Measurements from ENCODE around the gene SPATA6L. TPM values are rescaled to one million over a fixed set of nuclear protein-coding genes. Genes with fewer than 3 reads are reported as not detected.

Gene SPATA6L
- total RNA-seq, 1 donor = 0.43 TPM

DNA sequence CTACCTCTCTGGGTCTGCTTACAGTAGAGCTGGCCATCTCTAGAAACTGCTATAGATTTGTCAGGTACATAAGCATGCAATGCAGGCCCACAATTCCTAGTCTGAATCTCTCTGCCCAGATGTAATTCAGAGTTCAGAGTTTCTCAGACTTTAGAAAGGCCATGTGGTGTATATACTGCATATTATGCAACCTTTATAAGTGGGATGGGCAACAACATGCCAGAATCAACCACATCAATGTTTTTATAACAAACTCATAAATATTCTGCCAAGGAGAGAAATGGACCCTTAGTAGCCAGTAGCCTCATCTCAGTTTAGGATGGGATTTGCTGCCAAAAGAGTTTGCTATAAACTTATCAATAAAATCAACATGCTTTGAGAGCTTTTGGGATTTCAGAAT is 97.2 kb downstream of the SPATA6L start:
- H3K4me3 ChIP-seq (ENCODE audit: low read depth, low read length) = no peak overlapping the region
- TF ChIP-seq, protein P1, sequence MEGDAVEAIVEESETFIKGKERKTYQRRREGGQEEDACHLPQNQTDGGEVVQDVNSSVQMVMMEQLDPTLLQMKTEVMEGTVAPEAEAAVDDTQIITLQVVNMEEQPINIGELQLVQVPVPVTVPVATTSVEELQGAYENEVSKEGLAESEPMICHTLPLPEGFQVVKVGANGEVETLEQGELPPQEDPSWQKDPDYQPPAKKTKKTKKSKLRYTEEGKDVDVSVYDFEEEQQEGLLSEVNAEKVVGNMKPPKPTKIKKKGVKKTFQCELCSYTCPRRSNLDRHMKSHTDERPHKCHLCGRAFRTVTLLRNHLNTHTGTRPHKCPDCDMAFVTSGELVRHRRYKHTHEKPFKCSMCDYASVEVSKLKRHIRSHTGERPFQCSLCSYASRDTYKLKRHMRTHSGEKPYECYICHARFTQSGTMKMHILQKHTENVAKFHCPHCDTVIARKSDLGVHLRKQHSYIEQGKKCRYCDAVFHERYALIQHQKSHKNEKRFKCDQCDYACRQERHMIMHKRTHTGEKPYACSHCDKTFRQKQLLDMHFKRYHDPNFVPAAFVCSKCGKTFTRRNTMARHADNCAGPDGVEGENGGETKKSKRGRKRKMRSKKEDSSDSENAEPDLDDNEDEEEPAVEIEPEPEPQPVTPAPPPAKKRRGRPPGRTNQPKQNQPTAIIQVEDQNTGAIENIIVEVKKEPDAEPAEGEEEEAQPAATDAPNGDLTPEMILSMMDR (IDR thresholded peaks at IDR 0.05; ENCODE audit: insufficient read depth, low read depth, low read length) = no peak
- DNase-seq (ENCODE audit: low read depth) = peak; percentile 59

DNA sequence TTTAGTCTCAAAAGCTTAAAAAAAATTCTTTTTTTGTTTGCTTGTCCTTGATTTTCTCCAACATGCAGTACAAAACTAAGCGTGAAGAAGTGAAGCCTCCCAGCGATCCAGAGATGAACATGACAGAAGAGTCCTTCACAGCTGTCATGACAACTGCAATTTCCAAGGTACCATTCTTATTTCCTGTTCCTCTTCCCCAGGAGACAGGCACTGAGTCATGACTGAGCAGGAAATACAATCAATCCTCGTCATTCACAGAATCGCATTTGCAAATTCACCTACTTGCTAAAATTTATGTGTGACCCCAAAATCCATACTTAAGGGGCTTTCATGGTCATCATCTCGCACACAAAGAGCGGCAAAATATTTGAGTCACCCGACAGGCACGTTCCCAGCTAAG is 98.7 kb downstream of the SPATA6L start:
- H3K4me3 ChIP-seq (ENCODE audit: low read depth, low read length) = no peak overlapping the region
- TF ChIP-seq, protein P1 (IDR thresholded peaks at IDR 0.05; ENCODE audit: insufficient read depth, low read depth, low read length) = no peak
- DNase-seq (ENCODE audit: low read depth) = no peak

DNA sequence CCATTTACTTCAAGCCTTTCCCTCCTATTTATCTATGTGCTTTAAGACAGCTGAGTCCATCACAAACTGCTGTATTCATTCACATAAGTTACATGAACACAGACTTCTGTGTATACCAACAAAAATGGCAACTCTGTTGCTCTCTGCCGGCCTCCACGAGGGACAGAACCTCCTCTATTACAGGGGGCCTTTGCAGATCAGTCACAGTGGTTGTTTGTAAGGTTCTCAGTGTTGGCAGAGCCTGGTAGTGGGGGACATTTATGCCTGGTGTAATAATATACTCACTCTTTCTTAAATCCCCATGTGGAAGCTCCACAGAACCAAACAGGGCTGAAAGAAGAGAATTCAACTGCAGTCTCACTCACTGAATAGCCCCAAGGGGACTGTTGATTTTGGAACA is 99.5 kb downstream of the SPATA6L start:
- DNase-seq (ENCODE audit: low read depth) = no peak
- TF ChIP-seq, protein P1 (IDR thresholded peaks at IDR 0.05; ENCODE audit: insufficient read depth, low read depth, low read length) = no peak
- H3K4me3 ChIP-seq (ENCODE audit: low read depth, low read length) = no peak overlapping the region

DNA sequence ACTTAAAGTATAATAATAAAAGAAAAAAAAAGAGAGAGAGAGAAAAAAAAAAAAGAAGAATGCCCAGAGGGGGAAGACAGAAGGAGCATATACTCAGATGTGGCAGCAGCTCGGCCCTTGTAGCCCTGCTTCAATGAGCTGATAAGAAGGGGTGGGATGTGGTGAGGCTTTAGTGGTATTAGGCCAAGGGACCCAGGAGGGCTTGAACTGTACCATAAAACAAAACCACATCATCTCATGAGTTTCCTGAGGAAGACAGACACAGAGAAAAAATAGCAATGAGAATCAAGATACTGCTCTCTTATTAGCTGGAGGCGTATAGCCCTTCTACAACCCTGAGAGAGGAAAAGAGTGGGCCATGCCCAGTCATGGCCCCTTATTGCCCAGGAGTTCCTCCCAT is 103.2 kb downstream of the SPATA6L start:
- TF ChIP-seq, protein P1 (IDR thresholded peaks at IDR 0.05; ENCODE audit: insufficient read depth, low read depth, low read length) = no peak
- H3K4me3 ChIP-seq (ENCODE audit: low read depth, low read length) = no peak overlapping the region
- DNase-seq (ENCODE audit: low read depth) = no peak

DNA sequence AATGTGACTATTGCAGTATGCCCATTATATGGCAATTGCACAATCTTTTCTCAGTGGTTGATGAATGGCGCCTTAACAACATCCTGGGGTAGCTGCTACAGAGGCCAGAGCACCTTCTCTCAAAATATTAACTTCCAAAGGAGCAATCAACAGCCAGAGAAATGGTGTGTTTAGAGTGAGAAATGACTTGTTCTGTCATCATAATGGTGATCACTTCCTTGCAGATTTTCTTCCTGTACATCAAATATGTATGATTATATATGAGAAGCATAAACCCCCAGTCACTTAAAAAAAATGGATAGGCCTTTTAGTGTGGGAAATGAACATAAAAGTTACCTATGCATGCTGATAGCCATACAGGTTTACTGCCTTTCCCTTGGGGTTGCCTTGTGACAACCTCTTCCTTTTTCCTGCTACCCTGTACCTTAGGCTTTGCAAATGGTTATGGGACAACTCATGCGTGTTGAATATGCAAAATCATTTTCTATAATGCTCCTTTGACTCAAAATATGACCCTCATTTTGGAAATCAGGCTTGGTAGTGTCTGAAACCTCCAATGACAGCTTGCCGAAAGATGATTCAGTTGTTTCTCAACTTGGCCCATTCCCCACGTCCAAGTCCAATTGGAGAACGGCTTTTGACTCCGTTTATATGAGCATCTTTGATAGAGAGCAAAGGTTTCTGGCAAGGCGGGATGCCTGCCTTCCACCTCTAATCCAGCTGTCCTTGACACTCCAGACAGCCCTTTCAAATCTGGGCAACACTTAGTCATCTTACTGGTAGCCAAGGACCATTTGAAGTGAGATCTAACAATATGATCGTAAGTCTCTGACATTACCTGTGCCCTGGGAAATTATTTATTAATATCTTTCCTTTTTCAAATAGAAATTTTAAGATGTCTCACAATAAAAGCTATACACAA is 106.8 kb downstream of the SPATA6L start:
- no peak overlapping the region for H3K4me3 ChIP-seq (ENCODE audit: low read depth, low read length)
- TF ChIP-seq, protein P1 (IDR thresholded peaks at IDR 0.05; ENCODE audit: insufficient read depth, low read depth, low read length) = no peak
- DNase-seq (ENCODE audit: low read depth) = no peak

DNA sequence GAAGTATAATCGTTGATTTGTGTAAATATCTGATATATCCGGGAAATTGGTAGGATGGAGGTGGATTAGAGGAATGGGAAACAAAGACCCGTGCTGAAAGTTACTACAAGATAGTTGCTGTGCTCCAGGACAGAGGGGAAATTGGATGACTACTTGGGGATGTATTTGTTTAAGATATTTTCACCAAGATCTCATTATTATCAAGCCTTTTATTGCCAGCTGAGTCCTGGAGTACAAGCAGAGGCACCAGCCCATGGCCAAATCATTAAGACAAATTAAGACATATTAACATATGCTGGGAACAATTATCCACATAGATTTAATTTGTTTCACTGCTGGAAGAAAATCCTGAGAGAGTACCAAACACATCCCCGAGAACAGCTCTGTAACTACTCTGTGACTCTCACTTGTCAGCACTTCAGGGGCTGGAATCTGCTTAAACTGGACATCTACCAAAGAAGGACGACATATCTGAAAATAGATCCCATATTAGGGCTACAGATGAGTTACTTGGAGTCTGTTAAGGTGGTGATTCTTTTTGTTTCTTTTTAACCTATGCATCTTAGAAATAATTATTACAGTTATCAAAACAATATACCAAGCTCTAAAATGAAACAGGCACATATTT is 107.8 kb downstream of the SPATA6L start:
- TF ChIP-seq, protein P1 (IDR thresholded peaks at IDR 0.05; ENCODE audit: insufficient read depth, low read depth, low read length) = no peak
- H3K4me3 ChIP-seq (ENCODE audit: low read depth, low read length) = no peak overlapping the region
- no peak for DNase-seq (ENCODE audit: low read depth)
